GM21737 (cell line): Measurements from ENCODE around the gene ARF3.

ENCODE experiments used
- ATAC-seq: cut with Tn5 transposase; IDR thresholded peaks from one replicate; pipeline ENCODE4 v1.9.1; 2021; ENCODE audit warnings: mild to moderate bottlenecking, moderate library complexity; ENCODE audit not compliant: unreplicated experiment

ARF3 gene

DNA sequence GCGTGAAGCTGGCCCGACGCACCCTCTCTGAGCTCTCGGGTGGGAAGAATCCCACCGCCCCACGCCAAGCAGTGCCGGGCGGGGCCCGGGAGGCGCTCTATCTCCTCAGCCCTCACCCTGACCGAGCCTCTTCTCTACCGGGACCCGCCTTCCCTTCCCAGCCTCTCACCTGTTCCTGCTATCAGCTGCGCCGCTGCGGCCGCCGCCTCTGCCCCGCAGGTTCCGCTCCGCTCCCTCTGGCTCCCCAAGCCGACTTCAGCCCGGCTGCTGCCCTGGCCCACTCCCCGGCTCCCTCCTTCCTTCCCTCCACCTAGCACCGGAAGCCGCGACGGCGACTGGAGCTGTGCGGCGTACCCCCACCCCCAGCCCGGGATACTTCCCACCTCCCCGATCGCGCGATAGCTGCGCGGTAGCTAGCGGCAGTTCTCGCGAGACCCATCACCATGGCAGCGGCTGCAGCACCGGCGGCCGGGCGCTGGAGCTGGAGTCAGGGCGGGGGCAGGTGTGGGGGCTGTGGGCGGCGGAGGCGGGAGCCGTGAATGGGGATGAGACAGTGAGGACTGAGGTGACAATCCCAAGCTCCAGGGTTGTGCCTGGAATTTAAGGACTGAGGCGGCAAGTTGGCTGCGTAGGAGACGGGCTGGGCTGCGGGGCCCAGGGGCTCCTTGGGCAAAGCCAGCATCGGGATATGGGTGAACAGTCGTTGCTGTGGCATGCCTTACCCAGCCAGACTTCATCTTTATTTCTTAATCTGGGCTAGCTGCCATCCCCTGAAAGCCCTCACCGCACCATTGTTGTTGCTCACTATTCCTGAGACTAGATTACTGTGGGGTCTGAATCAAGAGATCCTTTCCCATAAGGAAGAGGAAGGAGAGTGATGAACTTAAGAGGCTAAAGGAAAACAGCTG is at the start of gene ARF3:
Gene ARF3, minus strand, starts transcription at position 347 of the 908 bp plus-strand sequence. CDS start 16,392 bp downstream, outside the sequence.
- ATAC-seq, result peak; percentile 89

DNA sequence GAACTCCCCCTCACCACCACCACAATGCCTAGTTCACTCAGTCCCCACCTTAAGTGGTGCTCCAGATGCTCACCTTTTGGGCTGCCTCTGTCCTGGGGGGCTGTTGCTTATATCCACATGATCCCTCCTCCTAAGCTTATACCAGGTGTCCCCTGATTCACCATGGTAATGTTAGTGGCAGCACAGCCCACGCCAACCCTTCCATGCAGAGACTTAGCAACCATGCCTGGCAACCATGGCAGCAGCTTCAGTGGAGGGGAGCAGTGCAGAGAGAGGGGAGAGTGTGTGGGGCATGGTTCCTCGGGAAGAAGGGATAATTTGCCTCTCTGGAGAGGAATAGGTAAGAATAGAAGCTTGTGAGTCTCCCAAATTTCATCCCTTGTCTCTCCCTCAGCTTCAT is 43.1 kb upstream of the ARF3 start:
- ATAC-seq, result no peak

DNA sequence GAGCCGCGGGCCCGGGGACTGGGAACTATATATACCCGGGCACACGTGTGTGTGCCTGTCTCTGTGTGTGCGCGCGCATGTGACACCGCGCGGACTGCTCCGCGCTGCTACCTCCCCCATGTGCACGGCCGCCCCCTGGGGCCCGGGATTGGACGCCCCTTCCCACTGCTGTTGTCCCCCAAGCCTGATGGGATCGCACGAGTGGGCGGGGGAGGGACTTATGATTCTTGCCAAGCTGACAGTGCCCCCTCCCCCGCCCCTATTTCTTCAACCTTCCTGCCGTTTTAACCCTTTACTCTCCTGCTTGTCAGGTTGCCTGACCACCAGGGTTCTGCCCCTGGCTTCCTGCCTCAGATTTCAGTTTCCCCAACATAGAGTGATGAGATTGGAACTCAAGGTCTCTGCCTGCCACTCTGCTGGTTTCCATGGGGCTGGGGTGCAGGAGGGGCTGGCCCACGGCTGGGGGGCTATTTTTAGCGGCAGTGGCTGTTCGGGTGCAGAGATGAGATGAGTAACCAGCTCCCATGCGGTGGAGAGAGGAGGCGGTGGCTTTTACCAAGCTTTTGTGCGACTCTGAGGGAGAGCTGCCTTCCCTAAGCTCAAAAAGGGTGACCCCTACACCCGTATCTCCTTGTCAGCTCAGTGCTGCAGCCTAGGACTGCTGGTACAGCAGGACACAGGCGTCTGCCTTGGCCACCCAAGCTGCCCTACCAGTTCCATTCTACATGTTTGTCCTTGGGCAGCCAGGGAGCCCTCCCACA is 42.3 kb upstream of the ARF3 start, which contains the start of gene DDN:
Gene DDN, minus strand, starts transcription at position 5 of the 761 bp plus-strand sequence. CDS start 88 bp downstream, outside the sequence.
- ATAC-seq, result peak; percentile 30

DNA sequence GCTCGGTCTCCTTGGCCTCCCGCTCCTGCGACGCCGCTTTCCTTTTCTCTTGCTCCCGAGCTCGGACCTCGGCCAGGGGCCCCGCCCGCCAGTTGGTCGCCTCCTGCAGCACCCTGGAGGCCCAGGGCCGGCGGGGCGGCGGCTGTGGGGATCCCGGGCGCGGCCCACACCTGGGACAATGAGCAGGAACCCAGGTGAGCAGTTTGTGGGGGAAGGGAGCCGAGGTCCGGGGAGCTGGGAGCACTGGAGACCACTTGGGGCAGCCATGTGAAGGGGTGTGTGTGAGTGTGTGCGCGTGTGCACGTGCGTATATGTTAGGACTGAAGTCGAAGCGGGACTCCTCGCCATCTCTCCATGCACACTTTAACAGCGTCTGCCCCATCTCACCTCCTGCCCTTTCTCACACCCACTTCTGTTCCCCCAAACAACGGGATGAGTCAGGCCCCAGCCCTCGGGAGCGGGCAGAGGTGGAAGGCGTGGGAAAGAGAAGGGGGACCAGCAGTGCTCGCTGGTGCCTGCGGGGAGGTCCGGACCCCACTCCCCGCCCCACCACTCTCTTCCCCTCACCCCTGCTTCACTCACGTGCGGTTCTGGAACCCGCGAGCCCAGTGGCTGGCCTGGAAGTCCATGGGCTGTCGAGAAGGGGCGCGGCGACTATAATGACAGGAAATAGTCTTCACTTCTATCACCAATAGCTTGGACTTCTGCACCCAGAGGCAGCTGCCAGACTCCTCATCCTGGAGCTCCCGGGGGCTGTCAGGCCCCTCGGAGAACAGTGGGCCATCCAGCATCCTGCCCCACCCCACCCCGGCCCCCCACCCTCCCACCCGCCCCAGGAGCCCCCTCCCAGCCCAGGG is 41.4 kb upstream of the ARF3 start:
- peak; percentile 10 for ATAC-seq

DNA sequence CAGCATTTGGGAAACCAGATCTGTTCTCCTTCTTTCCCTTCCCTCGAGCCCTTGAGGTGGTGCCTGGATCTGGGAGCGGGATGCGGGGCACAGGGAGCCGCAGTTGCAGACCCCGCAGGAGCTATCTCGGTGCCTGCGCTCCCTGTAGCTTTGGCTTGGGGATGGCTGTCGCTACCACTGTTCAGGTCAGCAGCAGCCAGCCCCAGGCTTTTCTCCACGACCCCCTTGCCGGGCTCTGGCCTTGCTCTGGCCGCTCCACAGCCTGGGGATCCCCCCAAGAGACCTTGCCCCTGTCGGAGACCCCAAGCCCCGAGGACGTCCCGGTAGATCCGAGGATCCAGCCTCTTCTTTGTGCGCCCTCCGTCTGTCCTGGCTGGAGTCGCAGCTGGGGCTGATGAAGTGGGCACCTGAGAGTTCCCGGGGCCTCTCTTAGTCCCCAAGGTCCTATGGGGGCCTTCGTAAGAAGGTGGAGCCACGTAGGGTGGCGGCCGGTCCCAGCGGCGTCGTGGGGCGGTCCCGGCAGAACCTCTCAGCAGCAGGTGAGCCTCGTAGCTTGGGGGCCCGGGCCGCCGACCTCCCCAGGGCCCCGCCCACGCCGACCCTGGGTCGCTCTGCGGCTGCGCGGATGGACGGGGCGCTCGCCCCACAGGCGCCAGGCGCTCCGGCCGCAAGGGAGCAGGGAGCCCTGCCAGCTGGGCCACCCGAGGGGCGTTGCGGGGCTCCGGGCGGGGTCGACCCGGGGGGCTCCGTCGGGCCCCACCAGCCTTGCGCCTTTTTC is 40.6 kb upstream of the ARF3 start:
- peak; percentile 48 for ATAC-seq

DNA sequence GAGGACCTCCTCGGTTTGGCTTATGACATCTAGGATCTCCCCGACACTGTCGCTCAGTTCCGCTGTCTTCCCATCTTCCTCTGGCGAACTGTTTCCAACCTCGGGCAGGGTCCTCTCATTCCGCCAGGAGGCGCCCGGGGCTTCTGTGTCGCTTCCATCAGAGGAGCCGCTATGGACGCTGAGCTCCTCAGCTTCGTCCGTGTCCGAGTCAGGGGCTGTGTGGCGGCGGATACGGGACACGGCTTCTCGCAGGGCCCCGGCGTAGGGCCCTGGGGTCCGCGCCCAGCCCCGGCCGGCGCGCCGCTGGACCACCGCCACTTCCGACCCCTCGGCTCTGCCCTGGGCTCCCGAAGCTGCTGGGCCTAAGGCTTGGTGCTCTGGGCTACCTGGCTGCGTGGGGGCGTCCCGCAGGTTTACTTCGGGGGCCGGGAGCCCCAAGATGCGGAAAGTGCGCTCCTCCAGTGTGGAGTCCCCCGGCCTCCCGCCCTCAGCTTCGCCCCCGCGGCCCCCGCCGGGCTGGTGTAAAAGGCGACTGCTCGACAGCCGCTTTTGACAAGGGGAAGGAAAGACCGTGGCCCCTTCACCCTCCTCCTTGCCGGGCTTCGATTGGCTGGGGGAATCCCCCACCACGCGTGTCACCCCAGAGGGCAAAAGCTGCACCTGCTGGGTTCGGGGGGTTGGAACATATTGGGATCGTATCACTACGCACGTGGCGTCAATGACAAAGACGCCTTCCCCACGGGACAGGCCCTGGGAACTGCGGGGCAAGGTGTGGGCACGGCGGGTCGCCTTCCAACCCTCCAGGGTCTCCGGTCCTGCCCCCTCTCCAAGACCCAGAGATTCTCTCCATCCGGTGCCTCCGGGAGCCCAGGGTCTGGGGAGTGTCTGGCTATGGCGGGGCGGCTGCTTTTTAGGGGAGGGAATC is 39.8 kb upstream of the ARF3 start:
- ATAC-seq, result no peak

DNA sequence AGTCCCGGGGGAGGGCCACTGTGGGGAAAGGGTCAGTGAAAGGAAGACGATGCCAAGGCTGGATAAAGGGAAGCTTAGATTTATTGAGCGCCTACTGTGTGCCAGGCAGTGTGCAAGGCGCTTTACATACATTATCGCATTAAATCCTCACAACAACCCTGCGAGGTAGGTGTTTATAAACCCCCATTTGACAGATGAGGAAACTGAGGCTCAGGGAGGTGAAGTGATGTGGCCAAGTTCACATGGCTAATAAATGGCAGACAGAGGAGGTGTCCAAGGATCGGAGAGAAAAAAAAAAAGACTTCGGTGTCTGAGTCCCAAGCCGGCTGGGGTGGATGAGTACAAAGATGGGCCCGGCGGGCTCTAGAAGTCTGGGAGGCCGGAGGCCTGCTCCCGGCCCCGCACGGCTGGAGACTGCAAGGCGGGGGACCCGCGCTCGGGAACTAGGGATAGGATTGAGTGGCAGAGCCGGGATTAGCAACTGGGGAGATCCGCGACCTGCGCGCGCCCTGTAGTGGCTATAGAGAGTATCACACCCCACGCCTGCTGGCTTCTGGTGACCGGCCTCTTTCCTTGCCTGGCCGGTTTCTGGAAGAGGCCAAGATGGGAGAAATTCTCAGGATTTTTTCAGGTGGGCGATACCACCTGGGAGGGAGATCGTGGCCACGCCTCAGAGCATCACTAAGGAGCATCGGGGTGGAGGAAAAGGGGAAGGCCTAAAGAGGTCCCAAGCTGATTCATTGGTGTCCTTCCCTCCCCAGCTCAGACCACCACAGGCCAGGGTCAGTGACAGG is 38.0 kb upstream of the ARF3 start:
- no peak for ATAC-seq

DNA sequence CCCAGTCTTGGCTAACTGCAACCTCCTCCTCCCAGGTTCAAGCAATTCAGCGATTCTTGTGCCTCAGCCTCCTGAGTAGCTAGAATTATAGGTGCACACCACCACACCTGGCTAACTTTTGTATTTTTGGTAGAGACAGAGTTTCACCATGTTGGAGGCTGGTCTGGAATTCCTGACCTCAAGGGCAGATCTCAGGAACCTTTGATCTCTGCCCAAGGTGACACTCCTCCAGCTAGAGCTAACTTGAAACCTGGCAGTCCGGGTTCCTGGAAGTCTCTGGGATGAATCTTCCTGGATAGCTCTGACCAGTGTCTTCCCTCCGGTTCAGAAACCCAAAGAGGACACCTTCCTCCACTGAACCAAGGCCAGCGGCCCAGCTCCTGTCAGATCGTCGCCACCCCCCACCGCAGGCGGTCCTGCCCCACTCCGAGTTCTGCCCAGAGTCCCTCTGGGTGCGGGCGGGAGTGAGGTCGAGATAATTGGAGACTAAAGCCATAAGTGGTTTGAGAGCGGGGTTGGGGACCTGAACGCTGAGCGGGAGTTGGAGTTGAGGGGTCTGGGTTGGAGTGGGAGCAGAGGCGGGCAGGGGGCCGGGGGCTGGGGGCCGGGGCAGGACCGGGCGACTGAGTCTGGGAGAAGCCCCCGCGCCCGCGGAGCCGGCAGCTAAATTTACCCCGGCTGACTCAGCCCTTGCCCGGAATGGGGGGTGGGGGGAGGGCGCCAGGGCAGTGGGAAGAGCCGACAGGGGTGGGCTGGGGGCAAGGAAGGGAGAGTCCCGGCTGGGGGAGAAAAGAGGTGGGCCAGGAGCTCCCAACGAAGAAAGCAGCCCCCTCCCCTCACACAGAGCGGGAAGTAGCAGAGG is 37.2 kb upstream of the ARF3 start:
- ATAC-seq, result no peak

DNA sequence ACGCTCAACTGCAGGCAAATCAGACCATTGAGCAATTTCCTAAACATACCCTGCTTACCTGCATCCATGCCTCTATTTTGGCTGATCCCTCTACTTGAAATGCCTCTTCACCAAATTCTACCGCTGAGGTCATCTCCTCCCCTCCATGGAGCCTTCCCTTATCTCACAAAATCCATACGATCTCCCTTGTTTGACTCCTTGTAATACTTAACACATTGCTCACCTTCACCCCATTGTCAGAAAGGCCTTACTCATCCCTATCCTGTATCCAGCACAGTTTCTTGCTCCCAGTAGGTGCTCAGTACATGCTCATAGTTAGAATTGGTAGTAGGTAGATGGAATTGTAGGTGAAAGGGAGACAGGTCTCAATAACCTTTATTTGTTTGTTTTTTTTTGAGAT is 36.5 kb upstream of the ARF3 start:
- ATAC-seq, result no peak

DNA sequence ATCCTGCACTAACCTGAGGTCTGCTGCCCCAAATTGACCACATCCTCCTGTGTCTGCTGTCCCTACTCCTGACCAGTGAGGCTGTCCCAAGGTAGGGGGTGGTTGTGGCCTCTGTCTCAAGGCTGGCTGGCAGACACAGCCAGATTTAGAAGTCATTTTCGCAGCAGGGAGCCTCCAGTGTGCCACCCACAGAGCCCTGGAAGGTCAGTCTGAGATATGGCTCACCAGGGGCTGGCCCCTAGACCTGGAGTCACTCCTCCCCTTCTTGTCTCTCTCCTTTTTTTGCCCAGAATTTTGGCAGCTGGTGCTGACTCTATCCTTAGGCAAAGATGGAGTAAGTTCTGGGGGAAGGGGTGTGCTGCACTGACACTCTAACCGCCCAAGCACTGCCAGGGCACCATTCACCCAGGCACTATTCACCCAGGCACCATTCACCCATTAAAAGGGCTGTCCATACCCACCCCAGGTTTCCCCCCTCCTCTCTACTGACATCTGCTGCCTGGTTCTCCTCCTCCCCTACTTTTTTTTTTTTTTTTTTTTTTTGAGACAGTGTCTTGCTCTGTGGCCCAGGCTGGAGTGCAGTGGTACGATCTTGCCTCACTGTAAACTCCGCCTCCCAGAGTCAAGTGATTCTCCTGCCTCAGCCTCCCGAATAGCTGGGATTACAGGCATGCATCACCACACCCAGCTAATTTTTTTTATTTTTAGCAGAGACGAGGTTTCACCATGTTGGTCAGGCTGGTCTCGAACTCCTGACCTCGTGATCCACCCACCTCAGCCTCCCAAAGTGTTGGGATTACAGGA is 34.2 kb upstream of the ARF3 start:
- no peak for ATAC-seq

DNA sequence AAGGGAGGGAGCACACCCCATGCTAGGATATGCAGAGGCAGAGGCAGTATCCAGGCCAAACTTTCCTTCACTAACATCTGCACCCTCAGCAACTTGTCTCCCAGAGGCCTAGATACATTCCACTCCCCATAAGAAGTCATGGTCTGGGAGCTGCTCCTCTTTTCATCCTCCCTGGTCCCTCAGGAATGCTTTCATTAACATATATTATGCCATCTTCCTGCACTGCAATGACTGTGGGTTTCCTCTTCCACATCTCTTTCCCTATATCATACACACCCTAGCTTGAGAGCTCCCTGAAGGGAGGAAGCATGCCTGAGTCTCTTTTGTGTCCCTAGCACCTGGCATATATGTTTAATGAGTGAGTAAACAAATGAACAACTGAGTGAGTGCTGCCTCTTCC is 33.3 kb upstream of the ARF3 start:
- ATAC-seq, result no peak

DNA sequence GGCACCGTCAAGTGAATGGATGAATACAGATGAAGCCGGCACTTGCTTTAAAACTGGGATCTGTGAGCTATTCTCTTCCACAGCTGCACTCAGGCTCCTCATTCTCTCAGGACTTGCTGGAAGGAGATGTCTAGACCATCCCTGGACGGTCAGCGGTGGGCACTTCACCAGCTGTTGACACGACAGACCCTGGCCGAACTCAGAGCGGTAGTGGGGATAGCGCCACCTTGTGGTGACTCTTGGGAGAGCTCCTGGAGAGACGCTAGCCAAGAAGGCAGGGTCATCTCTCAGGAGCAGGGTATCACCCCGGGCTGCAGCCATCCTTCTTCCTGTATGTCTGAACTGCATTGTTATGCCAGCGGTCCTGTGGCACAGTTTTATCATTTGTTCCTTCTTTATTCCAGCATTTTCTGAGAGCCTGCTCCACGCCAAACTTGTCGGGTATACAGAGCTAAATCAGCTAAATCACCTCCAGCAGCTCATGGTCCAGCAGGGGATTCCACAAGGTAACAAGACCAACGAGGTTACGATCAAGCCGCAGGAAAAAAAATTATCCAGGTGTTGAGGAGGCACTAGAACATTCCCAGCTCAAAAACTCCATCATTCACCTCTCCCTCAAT is 30.9 kb upstream of the ARF3 start:
- ATAC-seq, result no peak

DNA sequence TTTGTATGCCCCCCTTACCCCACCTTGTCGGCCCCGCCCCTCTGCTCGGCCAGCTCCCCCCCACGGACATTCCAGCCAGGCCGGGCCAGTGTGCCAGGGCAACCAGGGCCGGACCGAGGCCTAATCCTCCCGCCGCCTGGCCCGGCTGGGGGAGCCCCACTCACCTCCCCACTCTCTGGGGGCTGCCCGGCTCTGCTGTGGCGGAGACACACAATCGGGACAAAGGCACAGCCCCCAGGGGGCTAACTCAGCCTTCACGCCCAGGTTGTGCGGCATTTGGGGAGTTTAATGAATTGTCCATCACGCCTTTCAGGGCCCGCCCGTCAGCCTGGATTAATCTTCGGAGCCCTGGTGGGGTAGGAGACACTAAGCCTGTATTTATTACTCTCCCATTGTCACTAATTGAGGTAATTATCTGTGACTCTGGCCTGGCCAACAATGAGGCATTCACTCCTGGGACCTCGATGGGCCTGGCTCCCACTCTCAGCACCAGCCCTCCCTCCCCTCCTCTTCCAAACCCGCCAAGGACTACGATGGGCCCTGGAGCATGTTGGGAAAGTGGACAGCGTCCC is 29.5 kb upstream of the ARF3 start:
- ATAC-seq, result no peak

DNA sequence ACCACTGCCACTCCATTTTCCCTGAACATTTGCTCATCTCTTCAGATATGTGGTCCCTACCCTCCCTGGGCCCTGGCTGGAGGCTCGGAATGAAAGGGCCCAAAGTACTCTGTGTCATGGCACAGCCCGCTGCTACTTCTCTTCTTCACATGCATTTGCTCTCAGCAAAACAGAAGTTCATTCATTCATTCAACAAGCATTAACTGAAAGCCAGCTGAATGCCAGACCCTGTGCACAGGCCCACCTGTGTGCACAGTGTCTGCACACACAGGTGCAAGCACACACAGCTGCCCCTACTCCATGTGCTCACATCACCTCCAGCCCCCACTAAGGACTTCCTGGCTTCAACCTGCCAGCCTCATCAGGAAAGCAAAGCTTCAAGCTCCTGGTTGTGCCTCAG is 28.6 kb upstream of the ARF3 start:
- no peak for ATAC-seq

DNA sequence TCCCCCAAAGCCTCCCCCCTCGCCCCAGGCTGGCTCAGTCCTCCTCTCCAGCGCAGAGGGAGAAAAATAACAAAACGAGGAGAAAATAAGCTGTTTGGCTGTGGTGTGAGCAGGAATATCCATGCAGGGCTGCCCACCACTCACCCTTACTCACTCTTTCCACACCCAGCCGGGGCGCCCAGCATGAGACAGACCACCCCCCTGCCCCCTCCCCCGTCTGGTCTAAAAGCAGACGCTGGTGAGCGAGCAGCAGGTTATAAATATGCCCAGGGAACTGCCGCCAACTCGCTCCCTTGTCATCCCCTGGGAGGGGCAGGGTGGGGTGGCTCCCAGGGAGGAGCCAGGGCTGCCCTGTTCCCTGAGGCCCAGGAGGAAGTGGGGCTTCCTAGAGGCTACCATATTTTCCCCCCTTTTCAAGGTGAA is 28.2 kb upstream of the ARF3 start:
- ATAC-seq, result no peak
